Lower leg skin (tissue), 3 donors: Measurements from ENCODE around the gene IBTK.

Experiments
- CTCF ChIP-seq, 3 donors: fragments of 450-650 bp; IDR thresholded peaks; one replicate each; pipeline ENCODE4 v1.5.1; 2016; ENCODE audit warnings: antibody characterized with exemption in 3 of 3, mild to moderate bottlenecking in 3 of 3, moderate library complexity in 2 of 3
- POLR2A ChIP-seq, 2 donors: fragments of 450-650 bp; IDR thresholded peaks; one replicate each; pipeline ENCODE4 v1.6.1; 2016 to 2017; ENCODE audit warnings: antibody characterized with exemption in 2 of 2, mild to moderate bottlenecking in 1 of 2, moderate library complexity in 1 of 2

GRCh38 chr6:82195619-82196018 is 51.9 kb downstream of the IBTK start:
- TF ChIP-seq CTCF (IDR thresholded peaks at IDR 0.05) (no peak), POLR2A (IDR thresholded peaks at IDR 0.05) (no peak)
